ENCODE measurements around the gene NINL.

DNA sequence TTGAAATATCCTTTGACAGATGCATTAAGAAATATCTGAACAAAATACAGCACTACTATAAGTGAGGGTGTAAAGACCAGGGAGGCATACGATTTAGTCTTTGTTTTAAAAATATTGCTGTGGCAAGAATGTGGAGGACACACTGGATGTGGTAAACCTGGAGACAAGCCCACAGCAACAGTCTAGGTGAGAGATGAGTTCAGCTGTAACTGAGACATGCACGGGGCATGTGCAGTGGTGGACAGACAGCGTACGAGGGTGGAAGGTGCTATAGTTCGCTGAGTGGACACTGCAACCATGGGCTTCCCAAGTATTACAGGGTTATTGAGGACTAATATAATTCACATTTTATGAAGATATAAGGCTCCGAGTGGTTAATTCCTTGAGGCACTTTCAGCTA, 36.7 kb upstream of the NINL start:
- TF ChIP-seq, protein P1, sequence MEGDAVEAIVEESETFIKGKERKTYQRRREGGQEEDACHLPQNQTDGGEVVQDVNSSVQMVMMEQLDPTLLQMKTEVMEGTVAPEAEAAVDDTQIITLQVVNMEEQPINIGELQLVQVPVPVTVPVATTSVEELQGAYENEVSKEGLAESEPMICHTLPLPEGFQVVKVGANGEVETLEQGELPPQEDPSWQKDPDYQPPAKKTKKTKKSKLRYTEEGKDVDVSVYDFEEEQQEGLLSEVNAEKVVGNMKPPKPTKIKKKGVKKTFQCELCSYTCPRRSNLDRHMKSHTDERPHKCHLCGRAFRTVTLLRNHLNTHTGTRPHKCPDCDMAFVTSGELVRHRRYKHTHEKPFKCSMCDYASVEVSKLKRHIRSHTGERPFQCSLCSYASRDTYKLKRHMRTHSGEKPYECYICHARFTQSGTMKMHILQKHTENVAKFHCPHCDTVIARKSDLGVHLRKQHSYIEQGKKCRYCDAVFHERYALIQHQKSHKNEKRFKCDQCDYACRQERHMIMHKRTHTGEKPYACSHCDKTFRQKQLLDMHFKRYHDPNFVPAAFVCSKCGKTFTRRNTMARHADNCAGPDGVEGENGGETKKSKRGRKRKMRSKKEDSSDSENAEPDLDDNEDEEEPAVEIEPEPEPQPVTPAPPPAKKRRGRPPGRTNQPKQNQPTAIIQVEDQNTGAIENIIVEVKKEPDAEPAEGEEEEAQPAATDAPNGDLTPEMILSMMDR (optimal IDR thresholded peaks at IDR 0.05 in 1 of 3, IDR thresholded peaks at IDR 0.05 in 1 of 3, conservative IDR thresholded peaks at IDR 0.05 in 1 of 3; ENCODE audit: extremely low read depth in 1 of 3, insufficient read depth in 2 of 3, low read length in 3 of 3) = no peak
- TF ChIP-seq EZH2 (IDR thresholded peaks at IDR 0.05; ENCODE audit: low read length) = no peak
